Measurements from ENCODE around the gene TREX2. TPM values are rescaled to one million over a fixed set of nuclear protein-coding genes. Genes with fewer than 3 reads are reported as not detected.

Gene TREX2
- total and polyA plus RNA-seq, 2 donors from 2014 or later, result 0.67 to 1.4 TPM

- TF ChIP-seq CTCF (IDR thresholded peaks at IDR 0.05; ENCODE audit: borderline replicate concordance, extremely low read depth, insufficient read depth), result no peak
- FAIRE-seq (no peak), DNase-seq (peak in 1 of 5 donors; percentile 33)
- no peaks in the 10 kb centered on the region for H3K27me3 ChIP-seq (ENCODE audit: control insufficient read depth, insufficient read depth, low read length)
- no peak overlapping the region for H3K4me3 ChIP-seq (ENCODE audit: low read length in 3 of 3)
- H3K36me3 ChIP-seq (ENCODE audit: control insufficient read depth in 2 of 3, insufficient read depth in 3 of 3, low read length in 3 of 3), result no peaks in the 10 kb centered on the region
- H3K27ac ChIP-seq (ENCODE audit: low read depth in 2 of 2, low read length in 2 of 2), result no peak overlapping the region
- intact Hi-C loops (cut with DNase I), result no loop called here
- no peaks in the 10 kb centered on the region for H3K4me1 ChIP-seq (ENCODE audit: control insufficient read depth in 2 of 3, insufficient read depth in 2 of 3, low read depth in 1 of 3, low read length in 3 of 3)
- no peaks in the 10 kb centered on the region for H3K9me3 ChIP-seq (ENCODE audit: control insufficient read depth in 2 of 3, insufficient read depth in 1 of 3, low read length in 3 of 3)
- H3K9ac ChIP-seq (ENCODE audit: low read length in 3 of 3), result no peak overlapping the region
These were observed 10.3 kb upstream of the TREX2 start for GRCh38 chrX:153456161-153456560.

GRCh38 chrX:153455571-153455970 is 9.7 kb upstream of the TREX2 start:
- DNase-seq, result peak in 1 of 5 donors; percentile 66
- no peak overlapping the region for H3K27ac ChIP-seq (ENCODE audit: low read depth in 2 of 2, low read length in 2 of 2)
- H3K27me3 ChIP-seq (ENCODE audit: control insufficient read depth, insufficient read depth, low read length), result no peaks in the 10 kb centered on the region
- TF ChIP-seq CTCF (IDR thresholded peaks at IDR 0.05; ENCODE audit: borderline replicate concordance, extremely low read depth, insufficient read depth), result no peak
- no peaks in the 10 kb centered on the region for H3K9me3 ChIP-seq (ENCODE audit: control insufficient read depth in 2 of 3, insufficient read depth in 1 of 3, low read length in 3 of 3)
- no peak for FAIRE-seq
- no peak overlapping the region for H3K4me3 ChIP-seq (ENCODE audit: low read length in 3 of 3)
- no peak overlapping the region for H3K9ac ChIP-seq (ENCODE audit: low read length in 3 of 3)
- no peaks in the 10 kb centered on the region for H3K36me3 ChIP-seq (ENCODE audit: control insufficient read depth in 2 of 3, insufficient read depth in 3 of 3, low read length in 3 of 3)
- no peaks in the 10 kb centered on the region for H3K4me1 ChIP-seq (ENCODE audit: control insufficient read depth in 2 of 3, insufficient read depth in 2 of 3, low read depth in 1 of 3, low read length in 3 of 3)
- intact Hi-C loops (cut with DNase I), result no loop called here

- Histone ChIP-seq H3K27me3 (ENCODE audit: control insufficient read depth, insufficient read depth, low read length) (no peaks in the 10 kb centered on the region), H3K9me3 (ENCODE audit: control insufficient read depth in 2 of 3, insufficient read depth in 1 of 3, low read length in 3 of 3) (no peaks in the 10 kb centered on the region), H3K27ac (ENCODE audit: low read depth in 2 of 2, low read length in 2 of 2) (no peak overlapping the region), H3K4me1 (ENCODE audit: control insufficient read depth in 2 of 3, insufficient read depth in 2 of 3, low read depth in 1 of 3, low read length in 3 of 3) (no peaks in the 10 kb centered on the region), H3K36me3 (ENCODE audit: control insufficient read depth in 2 of 3, insufficient read depth in 3 of 3, low read length in 3 of 3) (no peaks in the 10 kb centered on the region), H3K9ac (ENCODE audit: low read length in 3 of 3) (no peak overlapping the region), H3K4me3 (ENCODE audit: low read length in 3 of 3) (no peak overlapping the region)
- intact Hi-C loops (cut with DNase I), result no loop called here
- TF ChIP-seq CTCF (IDR thresholded peaks at IDR 0.05; ENCODE audit: borderline replicate concordance, extremely low read depth, insufficient read depth), result no peak
- peak in 1 of 5 donors; percentile 17 for DNase-seq
- no peak for FAIRE-seq
These were observed 9.2 kb upstream of the TREX2 start for GRCh38 chrX:153454901-153455550.

GRCh38 chrX:153450949-153451277 is 5.1 kb upstream of the TREX2 start:
- Histone ChIP-seq H3K27me3 (ENCODE audit: control insufficient read depth, insufficient read depth, low read length) (no peaks in the 10 kb centered on the region), H3K27ac (ENCODE audit: low read depth in 2 of 2, low read length in 2 of 2) (no peak overlapping the region), H3K4me3 (ENCODE audit: low read length in 3 of 3) (no peak overlapping the region), H3K36me3 (ENCODE audit: control insufficient read depth in 2 of 3, insufficient read depth in 3 of 3, low read length in 3 of 3) (no peaks in the 10 kb centered on the region), H3K9ac (ENCODE audit: low read length in 3 of 3) (no peak overlapping the region), H3K4me1 (ENCODE audit: control insufficient read depth in 2 of 3, insufficient read depth in 2 of 3, low read depth in 1 of 3, low read length in 3 of 3) (no peaks in the 10 kb centered on the region), H3K9me3 (ENCODE audit: control insufficient read depth in 2 of 3, insufficient read depth in 1 of 3, low read length in 3 of 3) (no peaks in the 10 kb centered on the region)
- no peak for TF ChIP-seq CTCF (IDR thresholded peaks at IDR 0.05; ENCODE audit: borderline replicate concordance, extremely low read depth, insufficient read depth)
- DNase-seq, result no peak
- no peak for FAIRE-seq
- intact Hi-C loops (cut with DNase I), result no loop called here

Measured in kidney (tissue), 14 donors.